ENCODE measurements around the gene TFR2.

The TFR2 gene

DNA sequence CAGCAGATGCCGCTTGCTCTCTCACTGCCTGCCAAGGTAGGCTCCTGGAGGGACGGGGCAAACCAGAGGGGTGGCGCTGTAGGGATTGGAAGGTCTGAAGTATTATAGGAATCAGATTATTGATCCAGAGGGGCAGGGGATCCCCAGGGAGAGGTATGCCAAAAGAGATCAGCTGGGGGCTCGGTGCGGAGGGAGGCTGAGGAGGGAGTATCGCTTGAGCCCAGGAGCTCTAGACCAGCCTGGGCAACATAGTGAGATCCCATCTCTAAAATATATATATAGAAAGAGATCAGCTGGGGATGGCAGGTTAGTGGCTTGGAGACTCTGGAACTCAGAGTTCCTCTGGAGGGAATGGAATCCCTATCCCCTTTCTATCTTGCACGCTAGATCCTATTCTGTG, 46.2 kb downstream of the TFR2 start:
- H3K27me3 ChIP-seq (ENCODE audit: control insufficient read depth, insufficient read depth, low read length), result peaks cover 2% of the 10 kb centered on the region
- H3K4me3 ChIP-seq (ENCODE audit: low read length), result no peak overlapping the region
- H3K9ac ChIP-seq (ENCODE audit: low read length), result no peak overlapping the region
- H3K36me3 ChIP-seq (ENCODE audit: control insufficient read depth, insufficient read depth, low read length), result no peaks in the 10 kb centered on the region
- no peaks in the 10 kb centered on the region for H3K4me1 ChIP-seq (ENCODE audit: control insufficient read depth, insufficient read depth, low read length)
- no peak overlapping the region for H3K27ac ChIP-seq (ENCODE audit: low read depth, low read length)

DNA sequence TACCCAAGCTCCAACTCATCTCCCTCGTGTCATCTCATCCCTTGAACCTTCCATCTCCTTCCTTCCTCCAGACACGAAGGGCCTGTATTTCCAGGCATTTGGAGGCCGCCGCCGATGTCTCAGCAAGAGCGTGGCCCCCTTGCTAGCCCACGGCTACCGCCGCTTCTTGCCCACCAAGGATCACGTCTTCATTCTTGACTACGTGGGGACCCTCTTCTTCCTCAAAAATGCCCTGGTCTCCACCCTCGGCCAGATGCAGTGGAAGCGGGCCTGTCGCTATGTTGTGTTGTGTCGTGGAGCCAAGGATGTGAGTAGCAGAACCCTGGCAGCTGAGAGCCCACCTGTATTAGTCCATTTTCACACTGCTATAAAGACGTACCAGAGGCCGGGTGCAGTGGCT, 49.8 kb downstream of the TFR2 start:
- no peak overlapping the region for H3K27ac ChIP-seq (ENCODE audit: low read depth, low read length)

DNA sequence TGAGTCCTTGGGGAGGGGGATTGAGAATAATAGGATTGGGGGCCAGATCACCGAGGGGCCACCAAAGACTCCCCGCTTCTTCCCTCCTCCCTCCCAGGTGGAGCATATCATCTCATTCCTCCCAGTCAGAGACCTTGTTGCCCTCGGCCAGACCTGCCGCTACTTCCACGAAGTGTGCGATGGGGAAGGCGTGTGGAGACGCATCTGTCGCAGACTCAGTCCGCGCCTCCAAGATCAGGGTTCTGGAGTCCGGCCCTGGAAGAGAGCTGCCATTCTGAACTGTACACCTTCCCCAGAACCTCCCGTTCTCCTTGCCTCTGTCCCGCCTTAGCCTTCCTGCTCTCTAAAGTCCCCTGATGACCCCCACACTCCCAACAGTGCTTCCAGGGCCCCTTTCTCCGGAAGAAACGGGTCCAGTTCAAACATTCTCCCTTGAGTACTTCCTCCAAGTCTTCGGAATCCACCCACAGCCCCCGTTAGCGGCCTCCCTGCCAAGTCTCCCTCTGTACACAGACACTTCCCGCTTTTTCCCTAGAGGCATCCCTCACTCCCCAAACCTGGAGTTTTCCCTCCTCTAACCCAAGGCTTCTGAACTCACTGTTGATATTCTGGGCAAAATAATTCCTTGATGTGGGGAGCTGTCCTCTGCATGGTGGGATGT, 51.1 kb downstream of the TFR2 start:
- Histone ChIP-seq H3K27me3 (ENCODE audit: control insufficient read depth, insufficient read depth, low read length) (peaks cover 3% of the 10 kb centered on the region), H3K27ac (ENCODE audit: low read depth, low read length) (peak overlapping the region; percentile 56), H3K36me3 (ENCODE audit: control insufficient read depth, insufficient read depth, low read length) (no peaks in the 10 kb centered on the region), H3K4me3 (ENCODE audit: low read length) (peak overlapping the region; percentile 34), H3K4me1 (ENCODE audit: control insufficient read depth, insufficient read depth, low read length) (peaks cover 3% of the 10 kb centered on the region), H3K9ac (ENCODE audit: low read length) (no peak overlapping the region)

More for the DNA sequence above, 49.8 kb downstream of the TFR2 start:
- no peaks in the 10 kb centered on the region for H3K4me1 ChIP-seq (ENCODE audit: control insufficient read depth, insufficient read depth, low read length)
- H3K9ac ChIP-seq (ENCODE audit: low read length), result no peak overlapping the region
- no peak overlapping the region for H3K4me3 ChIP-seq (ENCODE audit: low read length)
- H3K36me3 ChIP-seq (ENCODE audit: control insufficient read depth, insufficient read depth, low read length), result no peaks in the 10 kb centered on the region
- peaks cover 3% of the 10 kb centered on the region for H3K27me3 ChIP-seq (ENCODE audit: control insufficient read depth, insufficient read depth, low read length)

DNA sequence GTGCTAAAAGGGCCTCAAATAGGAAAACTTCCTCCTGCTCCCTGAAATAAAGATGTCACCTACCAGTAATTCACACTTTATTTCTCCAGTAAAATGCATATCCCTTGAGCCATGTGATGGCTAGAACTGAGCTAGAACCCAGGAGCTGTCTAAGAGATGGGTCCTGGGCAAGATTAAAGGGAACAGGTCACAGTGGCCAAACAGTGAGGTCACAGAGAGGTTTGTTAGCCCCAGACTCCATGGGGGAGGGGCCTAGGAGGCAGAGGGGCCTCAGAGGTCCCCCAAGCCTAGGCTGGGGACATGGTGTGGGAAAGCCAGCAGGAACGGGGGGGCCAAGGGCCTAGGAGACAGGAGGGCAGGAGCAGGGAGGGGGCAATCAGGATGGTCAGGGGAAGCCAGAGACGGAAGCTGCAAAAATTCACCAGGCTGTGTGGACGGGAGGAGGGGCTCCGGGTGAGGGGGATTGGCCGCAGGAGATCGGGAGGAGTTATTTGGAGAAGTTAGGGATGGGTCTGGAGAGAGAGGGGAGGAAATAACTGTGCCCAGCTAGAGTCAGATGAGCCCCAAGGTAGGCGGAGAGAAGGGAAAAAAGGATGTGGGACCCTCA, 51.9 kb downstream of the TFR2 start:
- Histone ChIP-seq H3K4me1 (ENCODE audit: control insufficient read depth, insufficient read depth, low read length) (peaks cover 10% of the 10 kb centered on the region), H3K36me3 (ENCODE audit: control insufficient read depth, insufficient read depth, low read length) (no peaks in the 10 kb centered on the region), H3K27me3 (ENCODE audit: control insufficient read depth, insufficient read depth, low read length) (peaks cover 3% of the 10 kb centered on the region), H3K9ac (ENCODE audit: low read length) (no peak overlapping the region), H3K27ac (ENCODE audit: low read depth, low read length) (no peak overlapping the region), H3K4me3 (ENCODE audit: low read length) (peak overlapping the region; percentile 34)

DNA sequence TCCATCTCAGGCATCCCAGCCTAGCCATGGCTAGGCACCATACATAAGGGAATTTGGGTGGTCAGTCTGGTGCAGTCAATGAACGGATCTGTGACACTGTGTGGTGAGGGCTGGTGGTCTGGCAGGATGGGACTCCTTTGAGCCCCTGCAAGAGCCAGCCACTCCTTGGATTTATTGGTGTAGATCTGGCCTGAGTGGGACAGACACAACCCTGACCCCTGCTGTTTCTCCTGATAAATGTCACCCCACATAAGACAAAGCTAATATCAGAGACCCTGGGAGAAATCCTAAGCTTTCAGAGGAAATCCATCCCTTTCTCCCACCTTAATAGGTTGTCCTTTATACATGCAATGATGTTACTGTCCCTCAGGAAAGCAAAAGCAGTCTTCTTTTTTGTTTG, 52.9 kb downstream of the TFR2 start:
- H3K9ac ChIP-seq (ENCODE audit: low read length), result no peak overlapping the region
- peaks cover 10% of the 10 kb centered on the region for H3K4me1 ChIP-seq (ENCODE audit: control insufficient read depth, insufficient read depth, low read length)
- H3K36me3 ChIP-seq (ENCODE audit: control insufficient read depth, insufficient read depth, low read length), result no peaks in the 10 kb centered on the region
- no peak overlapping the region for H3K27ac ChIP-seq (ENCODE audit: low read depth, low read length)
- H3K27me3 ChIP-seq (ENCODE audit: control insufficient read depth, insufficient read depth, low read length), result peaks cover 3% of the 10 kb centered on the region
- no peak overlapping the region for H3K4me3 ChIP-seq (ENCODE audit: low read length)

DNA sequence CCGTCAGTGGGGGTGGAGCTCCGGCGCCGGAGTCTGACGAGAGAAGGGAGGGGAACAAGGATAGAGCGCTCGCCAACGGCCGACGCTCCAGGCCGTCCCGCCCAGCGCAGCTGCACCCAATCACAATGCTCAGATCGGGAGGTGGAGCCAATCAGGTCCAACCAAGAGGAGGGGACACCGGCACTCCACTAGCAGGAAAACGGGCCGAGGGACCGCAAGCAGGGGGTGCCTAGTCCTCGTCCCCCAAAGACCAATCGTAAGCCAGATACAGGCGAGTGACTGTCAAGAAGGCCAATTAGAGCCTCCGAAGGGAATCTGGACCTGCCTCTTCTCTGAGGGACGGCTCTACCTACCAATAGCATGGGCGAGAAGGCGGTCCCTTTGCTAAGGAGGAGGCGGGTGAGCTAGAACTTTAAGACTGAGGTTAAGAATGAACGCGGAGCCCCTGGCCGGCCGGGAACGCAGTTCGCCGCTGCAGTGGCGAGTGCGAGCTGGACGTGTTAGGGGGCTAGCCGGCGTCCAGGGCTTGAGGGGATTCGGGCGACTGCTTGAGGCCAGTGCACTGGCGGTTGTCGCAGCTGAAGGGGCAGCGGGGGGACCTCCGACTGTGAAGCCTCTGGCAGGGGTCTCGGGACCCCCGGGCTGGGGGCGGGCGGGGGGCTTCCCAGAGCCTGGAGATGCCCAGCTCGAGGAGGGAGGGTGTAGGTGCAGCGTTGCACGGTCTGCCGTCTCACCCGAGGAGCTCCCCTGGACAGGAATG, 54.9 kb downstream of the TFR2 start, which contains the start of gene FBXO24:
Gene FBXO24, plus strand, starts transcription at position 63 of the 760 bp plus-strand sequence. Its CDS starts 298 bp downstream, at position 361.
- H3K27ac ChIP-seq (ENCODE audit: low read depth, low read length), result peak within 1 kb of the TSS; percentile 91

DNA sequence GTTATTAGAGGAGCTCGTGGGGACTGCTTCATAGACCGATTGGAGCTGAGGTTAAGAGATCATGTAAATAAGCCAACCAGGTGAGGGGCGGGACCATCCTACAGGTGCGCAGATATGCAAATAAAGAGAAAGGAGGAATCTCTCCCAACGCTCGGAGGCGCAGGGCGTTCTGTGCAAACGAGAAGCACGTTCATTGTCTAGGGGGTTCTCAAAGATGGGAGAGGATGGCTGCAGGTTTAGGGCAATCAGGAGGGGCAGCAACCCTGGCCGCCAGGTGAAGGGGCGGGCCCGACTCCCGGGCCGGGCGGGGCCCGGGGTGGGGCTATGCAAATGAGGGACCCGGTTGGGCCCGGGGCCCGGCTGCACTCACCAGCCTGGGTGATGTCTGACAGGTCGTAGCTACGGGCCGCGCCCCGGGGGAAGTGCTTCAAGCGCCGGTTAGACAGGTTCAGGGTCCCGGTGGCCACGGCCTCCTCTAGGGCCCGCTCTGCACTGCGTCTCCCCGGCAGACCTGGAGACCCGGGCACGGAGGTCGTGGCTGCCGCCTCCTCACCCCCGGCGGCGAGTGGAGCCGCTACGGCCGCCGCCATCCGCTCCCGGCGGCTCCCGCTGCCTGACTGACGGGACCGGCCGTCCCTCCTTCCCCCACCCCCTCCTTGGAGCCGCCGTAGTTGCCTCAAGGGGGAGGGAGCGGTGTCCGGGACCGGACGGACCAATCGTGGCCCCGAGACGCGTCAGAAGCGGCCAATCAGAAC, 55.7 kb downstream of the TFR2 start, which contains the start of gene LRCH4:
Gene LRCH4, minus strand, starts transcription at position 619 of the 755 bp plus-strand sequence. Its CDS starts 29 bp downstream, at position 590.
- Histone ChIP-seq H3K27me3 (ENCODE audit: control insufficient read depth, insufficient read depth, low read length) (peaks cover 3% of the 10 kb centered on the region), H3K9ac (ENCODE audit: low read length) (peak within 1 kb of the TSS; percentile 87), H3K36me3 (ENCODE audit: control insufficient read depth, insufficient read depth, low read length) (peaks cover 13% of the 10 kb centered on the region), H3K4me1 (ENCODE audit: control insufficient read depth, insufficient read depth, low read length) (peaks cover 10% of the 10 kb centered on the region), H3K27ac (ENCODE audit: low read depth, low read length) (peak within 1 kb of the TSS; percentile 91), H3K4me3 (ENCODE audit: low read length) (peak within 1 kb of the TSS; percentile 92)

More for the DNA sequence above, 54.9 kb downstream of the TFR2 start, which contains the start of gene FBXO24:
- Histone ChIP-seq H3K9ac (ENCODE audit: low read length) (peak within 1 kb of the TSS; percentile 87), H3K36me3 (ENCODE audit: control insufficient read depth, insufficient read depth, low read length) (peaks cover 6% of the 10 kb centered on the region), H3K4me1 (ENCODE audit: control insufficient read depth, insufficient read depth, low read length) (peaks cover 10% of the 10 kb centered on the region), H3K27me3 (ENCODE audit: control insufficient read depth, insufficient read depth, low read length) (peaks cover 3% of the 10 kb centered on the region), H3K4me3 (ENCODE audit: low read length) (peak within 1 kb of the TSS; percentile 92)

DNA sequence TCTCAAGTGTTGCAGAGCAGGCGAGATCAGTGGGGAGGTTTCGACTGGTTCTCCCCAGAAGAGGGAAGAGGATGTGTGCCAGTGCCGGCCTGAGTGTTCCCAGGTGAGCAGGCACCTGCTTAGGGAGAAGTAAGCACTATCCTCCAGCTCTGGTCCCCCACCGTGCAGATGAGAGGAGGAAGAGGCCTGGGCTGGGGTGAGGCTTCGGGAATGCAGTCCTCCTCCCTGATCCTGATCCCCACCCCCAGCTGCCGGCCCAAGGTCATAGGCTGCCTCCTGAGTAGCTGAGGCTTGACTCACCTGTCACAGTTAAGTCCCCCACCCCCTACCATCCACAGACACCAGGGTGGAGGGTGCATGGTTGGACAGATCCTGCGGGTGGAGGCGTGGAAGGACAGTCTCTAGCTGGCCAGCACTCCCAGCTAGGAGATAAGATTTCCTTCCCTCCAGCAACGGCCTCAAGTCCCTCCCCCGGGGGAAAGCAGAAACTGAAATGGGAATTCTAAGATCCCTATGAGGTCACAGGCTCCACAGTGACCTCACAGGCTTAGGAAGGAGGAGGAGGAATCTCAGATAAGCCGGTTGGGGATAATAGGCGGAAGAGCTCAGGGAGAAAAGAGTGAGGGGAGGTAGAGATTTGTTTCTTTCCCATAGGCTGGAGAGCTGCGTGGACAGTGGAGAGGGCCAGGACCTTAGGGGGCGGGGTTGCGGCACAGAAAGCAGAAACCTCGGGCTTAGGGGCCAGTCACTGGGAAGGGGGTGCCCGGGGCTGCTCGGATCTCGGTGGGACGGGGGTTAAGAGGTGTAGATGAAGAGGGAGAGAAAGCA, 56.5 kb downstream of the TFR2 start:
- Histone ChIP-seq H3K27ac (ENCODE audit: low read depth, low read length) (peak overlapping the region; percentile 91), H3K4me3 (ENCODE audit: low read length) (peak overlapping the region; percentile 92), H3K9ac (ENCODE audit: low read length) (peak overlapping the region; percentile 87), H3K36me3 (ENCODE audit: control insufficient read depth, insufficient read depth, low read length) (peaks cover 20% of the 10 kb centered on the region), H3K27me3 (ENCODE audit: control insufficient read depth, insufficient read depth, low read length) (no peaks in the 10 kb centered on the region), H3K4me1 (ENCODE audit: control insufficient read depth, insufficient read depth, low read length) (peaks cover 10% of the 10 kb centered on the region)

DNA sequence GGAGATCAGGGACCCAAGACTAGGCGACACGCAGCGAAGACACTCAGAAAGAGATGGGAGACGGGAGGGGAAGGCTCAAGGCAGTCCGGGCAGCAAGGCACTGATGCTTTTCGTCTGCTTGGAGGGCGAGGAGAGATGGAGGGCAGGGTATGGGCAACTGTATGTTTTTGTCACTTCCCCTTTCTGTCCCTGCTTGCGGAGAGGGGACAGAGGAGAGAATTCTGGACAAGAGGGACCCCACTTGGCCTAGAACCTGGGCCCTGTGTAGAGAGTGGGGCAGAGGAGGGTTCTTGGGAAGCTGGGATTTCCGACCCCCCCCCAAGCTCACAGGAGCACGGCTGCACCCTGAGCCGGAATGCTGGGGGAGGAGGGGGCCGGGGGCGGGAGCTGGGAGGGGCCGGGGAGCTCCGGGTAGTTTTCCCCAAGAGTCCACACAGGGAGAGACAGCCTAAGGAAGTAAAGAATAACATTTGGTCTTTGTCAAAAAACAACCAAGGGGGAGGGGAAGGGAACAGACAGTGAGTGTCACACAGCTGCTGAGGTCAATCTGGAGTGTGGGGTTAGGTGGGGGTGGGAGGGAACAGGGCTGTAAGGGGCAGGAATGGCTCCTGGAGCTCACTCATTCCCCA, 57.2 kb downstream of the TFR2 start:
- Histone ChIP-seq H3K27ac (ENCODE audit: low read depth, low read length) (peak overlapping the region; percentile 67), H3K9ac (ENCODE audit: low read length) (peak overlapping the region; percentile 37), H3K27me3 (ENCODE audit: control insufficient read depth, insufficient read depth, low read length) (no peaks in the 10 kb centered on the region), H3K36me3 (ENCODE audit: control insufficient read depth, insufficient read depth, low read length) (peaks cover 25% of the 10 kb centered on the region), H3K4me1 (ENCODE audit: control insufficient read depth, insufficient read depth, low read length) (peaks cover 10% of the 10 kb centered on the region), H3K4me3 (ENCODE audit: low read length) (peak overlapping the region; percentile 92)

DNA sequence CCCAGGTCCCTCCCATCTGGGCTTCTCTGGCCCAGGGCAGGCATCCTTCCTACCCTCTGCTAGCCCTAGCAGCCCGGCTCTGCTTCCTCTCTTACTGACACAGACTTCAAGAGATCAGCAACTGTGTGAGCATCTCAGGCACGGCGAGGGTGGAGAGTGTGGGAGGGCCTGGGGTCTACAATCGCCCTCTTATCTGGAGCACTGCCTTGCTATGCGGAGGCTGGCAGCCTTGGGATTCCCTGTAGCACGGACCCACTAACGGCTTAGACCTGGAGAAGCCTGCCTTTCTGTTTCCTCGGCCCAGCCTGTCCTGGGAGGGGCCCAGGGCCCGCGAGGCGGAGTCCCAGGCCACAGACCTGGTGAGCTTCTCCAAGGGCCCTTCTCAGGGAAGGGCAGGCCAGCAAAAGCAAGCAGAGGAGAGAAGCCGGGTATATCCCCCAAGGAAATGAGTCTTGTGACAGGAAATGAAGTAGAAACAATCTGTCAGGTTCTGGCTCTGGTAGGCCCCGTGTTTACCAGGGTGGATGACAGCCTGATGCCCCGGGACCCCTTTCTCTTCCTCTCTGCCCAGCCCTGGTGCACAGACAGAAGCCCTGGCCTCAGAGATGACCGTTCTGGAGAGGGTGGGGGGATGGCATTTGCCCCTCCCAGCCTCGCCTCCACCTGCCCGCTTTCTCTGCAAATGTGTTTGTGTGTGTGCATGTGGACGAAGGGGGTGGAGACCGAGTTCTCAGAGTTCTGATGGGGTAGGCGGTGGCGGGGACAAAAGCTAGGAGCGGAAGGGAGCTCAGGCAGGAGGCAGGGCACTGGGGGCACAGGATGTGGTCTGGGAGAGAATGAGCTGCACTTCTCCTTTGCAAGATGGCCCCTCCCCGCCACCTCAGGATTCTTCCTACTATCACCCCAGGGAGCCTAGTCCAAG, 58.0 kb downstream of the TFR2 start:
- Histone ChIP-seq H3K27me3 (ENCODE audit: control insufficient read depth, insufficient read depth, low read length) (no peaks in the 10 kb centered on the region), H3K27ac (ENCODE audit: low read depth, low read length) (peak overlapping the region; percentile 67), H3K36me3 (ENCODE audit: control insufficient read depth, insufficient read depth, low read length) (peaks cover 25% of the 10 kb centered on the region), H3K4me1 (ENCODE audit: control insufficient read depth, insufficient read depth, low read length) (peaks cover 10% of the 10 kb centered on the region), H3K4me3 (ENCODE audit: low read length) (peak overlapping the region; percentile 70), H3K9ac (ENCODE audit: low read length) (no peak overlapping the region)

Data from rectal smooth muscle tissue (tissue), 1 donor.